HG03025 (cell line): ENCODE measurements around the gene GPR162.
"Not testable (repeated sequence)": the region's sequence is repeated elsewhere in the genome, so short reads cannot be mapped to it uniquely, and the experiment has no call there.

Experiments
- ATAC-seq: cut with Tn5 transposase; IDR thresholded peaks from one replicate; pipeline ENCODE4 v1.9.1; 2021; ENCODE audit warnings: mild to moderate bottlenecking, moderate library complexity; ENCODE audit not compliant: unreplicated experiment, low FRiP score

GPR162 gene

DNA sequence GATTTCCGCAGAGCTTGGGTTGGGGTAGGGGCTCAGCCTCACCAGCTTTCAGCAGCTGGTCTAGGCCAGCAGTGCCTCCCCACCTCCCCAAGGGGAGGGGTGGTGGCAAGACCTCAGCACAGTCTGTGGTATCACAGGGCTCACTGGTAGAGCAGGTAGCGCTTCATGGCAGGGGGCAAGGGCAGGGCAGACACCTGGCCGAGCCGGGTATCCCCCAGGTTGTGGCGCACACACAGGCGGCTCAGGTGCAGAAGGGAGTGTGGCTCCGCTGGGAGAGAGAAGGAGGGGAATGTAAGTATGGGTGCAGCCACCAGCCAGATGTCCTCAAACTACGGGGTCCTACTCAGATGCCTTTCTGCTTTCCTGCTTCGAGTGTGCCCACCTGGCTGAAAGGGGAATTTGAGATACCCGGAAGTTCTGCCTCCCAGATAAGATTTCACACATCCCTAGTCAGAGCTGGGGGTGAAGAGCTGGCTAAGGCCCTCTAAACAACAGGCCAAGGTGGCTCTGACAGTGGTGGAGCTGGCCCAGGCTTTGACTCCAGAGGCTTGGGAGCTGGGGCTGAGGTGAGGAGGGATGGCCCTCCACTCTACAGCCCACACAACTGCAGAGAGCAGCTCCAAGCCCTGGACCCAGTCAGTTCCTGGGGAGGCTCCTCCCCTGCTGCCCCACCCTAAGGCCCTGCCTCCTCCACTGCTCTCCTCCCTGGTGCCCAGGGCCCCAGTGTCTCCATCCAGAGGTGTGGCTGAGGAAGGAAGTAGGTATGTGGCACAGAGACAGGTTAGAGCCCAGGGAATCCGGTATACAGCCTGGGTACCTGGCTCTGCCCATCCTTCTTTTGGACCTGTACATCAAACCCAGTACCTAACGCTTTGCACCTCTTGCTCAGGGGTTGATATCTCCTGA lies 49.7 kb downstream of the GPR162 start:
- ATAC-seq, result no peak

GRCh38 chr12:6872073-6873048 lies 50.7 kb downstream of the GPR162 start:
- ATAC-seq, result no peak

- ATAC-seq, result peak; percentile 70
These were observed 51.7 kb downstream of the GPR162 start, which contains the start of gene SPSB2 for GRCh38 chr12:6873094-6874014. TSS of gene SPSB2 (minus strand) at chr12:6873303. CDS start at chr12:6872901, 402 bp downstream.

DNA sequence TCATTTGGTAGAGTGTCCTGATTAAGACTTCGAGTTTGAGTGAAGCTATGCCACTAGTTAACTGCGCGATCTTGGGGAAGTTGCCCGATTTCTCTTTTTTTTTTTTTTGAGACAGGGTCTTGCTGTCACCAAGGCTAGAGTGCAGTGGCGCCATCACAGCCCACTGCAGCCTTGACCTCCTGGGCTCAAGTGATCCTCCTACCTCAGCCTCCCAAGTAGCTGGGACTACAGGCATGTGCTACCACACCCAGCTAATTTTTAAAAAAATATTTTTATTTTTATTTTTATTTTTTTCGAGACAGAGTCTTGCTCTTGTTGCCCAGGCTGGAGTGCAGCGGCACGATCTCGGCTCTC lies 52.4 kb downstream of the GPR162 start:
- not testable (repeated sequence) for ATAC-seq
